Heart left ventricle (tissue), 16 donors: ENCODE data around the gene MDP1. TPM values are rescaled to one million over a fixed set of nuclear protein-coding genes. Genes with fewer than 3 reads are reported as not detected.

Source experiments
- ATAC-seq, 4 donors: fragments of 200-7000 bp; cut with Tn5 transposase; one replicate each; pipeline ENCODE4 v1.9.1; 2020 to 2022; ENCODE audit warnings: moderate library complexity in 4 of 4, mild to moderate bottlenecking in 3 of 4, moderate number of reproducible peaks in 1 of 4
- DNase-seq, 5 donors: peaks; one replicate each; pipeline ENCODE4 v3.0.0-alpha.2; 2020
- H3K27ac ChIP-seq, 12 donors: fragments of 200-600 bp; sonication (generic) in 4 of 12; one replicate each; pipeline versions ENCODE4 v1.5.0 to v1.8.0; 2016 to 2022; ENCODE audit warnings: mild to moderate bottlenecking in 2 of 12
- H3K27me3 ChIP-seq, 9 donors: fragments of 200-600 bp; sonication (generic) in 2 of 9; one replicate each; pipeline versions ENCODE4 v1.5.1 to v1.8.0; 2016 to 2022; ENCODE audit warnings: mild to moderate bottlenecking in 3 of 9
- H3K36me3 ChIP-seq, 9 donors: fragments of 200-600 bp; sonication (generic) in 2 of 9; one replicate each; pipeline versions ENCODE4 v1.5.0 to v1.8.0; 2018 to 2022; ENCODE audit warnings: mild to moderate bottlenecking in 2 of 9
- H3K4me1 ChIP-seq, 12 donors: fragments of 200-600 bp; sonication (generic) in 4 of 12; one replicate each; pipeline versions ENCODE4 v1.5.0 to v1.8.0; 2016 to 2022; ENCODE audit warnings: mild to moderate bottlenecking in 3 of 12
- H3K4me3 ChIP-seq, 12 donors: fragments of 200-600 bp; sonication (generic) in 4 of 12; one replicate each; pipeline versions ENCODE4 v1.5.0 to v1.8.0; 2017 to 2022; ENCODE audit warnings: mild to moderate bottlenecking in 9 of 12, moderate library complexity in 4 of 12
- H3K9me3 ChIP-seq, 12 donors: fragments of 200-600 bp; sonication (generic) in 4 of 12; one replicate each; pipeline versions ENCODE4 v1.5.0 to v1.8.0; 2016 to 2022; ENCODE audit warnings: mild to moderate bottlenecking in 1 of 12
- CTCF ChIP-seq, 12 donors: fragments of 200-600 bp; sonication (generic) in 4 of 12; IDR thresholded peaks; one replicate each; pipeline versions ENCODE4 v1.5.0 to v1.8.0; 2018 to 2022; ENCODE audit warnings: antibody characterized with exemption in 12 of 12, mild to moderate bottlenecking in 5 of 12
- POLR2A ChIP-seq, 2 donors: fragments of 450-650 bp; IDR thresholded peaks; one replicate each; pipeline ENCODE4 v1.6.1; 2017; ENCODE audit warnings: antibody characterized with exemption in 2 of 2, mild to moderate bottlenecking in 2 of 2, moderate library complexity in 2 of 2
- WGBS, 4 donors: extraction: QIAGEN DNeasy Blood & Tissue Kit in 2 of 4; methylation state at CpG; one replicate each; pipeline versions ENCODE4 v1.1.5 to v1.1.7; 2013 to 2018; 5-methylcytosine and 5-hydroxymethylcytosine counted together
- intact Hi-C, 10 donors: fragments of 100-400 bp; cut with DNase I; formaldehyde crosslinking; loops; one replicate each; pipeline versions ENCODE4 v1.11.1 to v1.14.2; 2022
- polyA plus RNA-seq, 2 donors: library from polyadenylated mRNA; stranded (reverse); fragments of 200-250 nt; gene quantifications; one replicate each; pipeline ENCODE4 v1.2.3, GENCODE V29; 2013
- total RNA-seq, 9 donors: library from RNA; depleted of rRNA in 2 of 9; stranded (reverse); fragments of >200 nt in 2 of 9; fragmentation: NEBNext Ultra II Directional in 3 of 9; extraction: Animal tissue kit (Norgen Biotek cat#: 25700) in 3 of 9; gene quantifications; one replicate each; pipeline versions ENCODE4 v1.1.0 to v1.2.4, GENCODE V29; 2016 to 2023
- donor health status: ischemic (EF 13 %, LVEDD 7.1; RV severe dilation, severe dysfunction).
- donor health status: healthy with polysubstance abuse.
- donor health status: DM: no; HTN: yes; CAD: no.
- donor health status: DM: no; HTN: no; CAD: no.
- donor health status: ischemic (EF 25% LVEDD 6.9; RV normal size, moderate dysfunction).
- donor health status: ischemic (EF 25% LVEDD 5.7; RV mildly dilated, moderate dysfunction).
- donor health status: healthy.
- donor health status: DM: yes; HTN: yes; CAD: no.
- donor health status: ischemic (EF 35%, LVEDD 5.7; RV mildly dilated, moderate dysfunction).
- donor health status: nonischemic (EF 11% LVEDD 7.7; RV severe dilation, severe dysfunction).
- donor health status: DM: yes; HTN: yes; CAD: no.
- donor health status: PGD.
- donor health status: ischemic (EF 29% LVEDD 5.4; RV normal size, mild dysfunction).
- donor health status: nonischemic (EF 23%, LVEDD 6.1; RV moderate dilation, normal function).

Gene MDP1
- total and polyA plus RNA-seq, 11 donors = 12.8 to 26.5 (median 16.1) TPM

- intact Hi-C loops = loop anchor here (1.0 to 10.0 kb wide), 10 partner anchors 52 to 194 kb away; partner anchors contain the start of genes DHRS1 (in 2 of the 10) and NOP9 (in 2 of the 10)
- ATAC-seq = peak in 1 of 4 donors; percentile 0
- peaks cover 16 to 57% (median 41%) of the 10 kb centered on the region in 12 donors for H3K4me1 ChIP-seq
These were observed 27.5 kb upstream of the MDP1 start for GRCh38 chr14:24243336-24243836.

GRCh38 chr14:24241829-24242443 is 26.1 kb upstream of the MDP1 start:
- Histone ChIP-seq H3K36me3 (peaks cover 0 to 46% (median 44%) of the 10 kb centered on the region in 9 donors), H3K27ac (peak overlapping the region; percentile 92 to 100 (median 98)), H3K4me1 (peaks cover 16 to 59% (median 42%) of the 10 kb centered on the region in 12 donors), H3K9me3 (no peaks in the 10 kb centered on the region), H3K27me3 (no peaks in the 10 kb centered on the region), H3K4me3 (peak overlapping the region; percentile 42 to 94 (median 72))
- peak; percentile 89 to 95 (median 94) for ATAC-seq
- peak; percentile 92 to 96 (median 95) for DNase-seq
- TF ChIP-seq CTCF (IDR thresholded peaks at IDR 0.05) (peak; percentile 52 to 75 (median 64)), POLR2A (IDR thresholded peaks at IDR 0.05) (no peak)
- WGBS, 4 donors = 2 to 3% (median 2%) methylated on average over 26 to 39 of the region's 39 CpGs
- intact Hi-C loops = loop anchor here (1.0 to 10.0 kb wide), 10 partner anchors 10 to 195 kb away; partner anchors contain the start of genes DHRS1 (in 2 of the 10), NOP9 (in 2 of the 10), CHMP4A (in 1 of the 10) and GMPR2 (in 1 of the 10)

More at GRCh38 chr14:24243336-24243836, 27.5 kb upstream of the MDP1 start:
- Histone ChIP-seq H3K9me3 (no peaks in the 10 kb centered on the region), H3K27me3 (no peaks in the 10 kb centered on the region), H3K27ac (peak overlapping the region; percentile 92 to 100 (median 98)), H3K36me3 (peaks cover 0 to 31% (median 29%) of the 10 kb centered on the region in 9 donors), H3K4me3 (peak overlapping the region; percentile 42 to 94 (median 72))
- no peak for DNase-seq
- 58 to 67% (median 63%) methylated on average over 10 of the region's 10 CpGs for WGBS, 4 donors
- TF ChIP-seq CTCF (IDR thresholded peaks at IDR 0.05) (no peak), POLR2A (IDR thresholded peaks at IDR 0.05) (no peak)

- intact Hi-C loops = loop anchor here in 7 of 10 donors (5.0 to 10.0 kb wide), 3 partner anchors 192 to 197 kb away; no protein-coding TSS in a partner anchor
- H3K36me3 ChIP-seq = peaks cover 0 to 62% (median 60%) of the 10 kb centered on the region in 9 donors
- H3K27ac ChIP-seq = peak overlapping the region in 3 of 12 donors; percentile 52 to 100 (median 99)
- no peaks in the 10 kb centered on the region for H3K9me3 ChIP-seq
- peak overlapping the region in 1 of 12 donors; percentile 5 for H3K4me3 ChIP-seq
- ATAC-seq (no peak), DNase-seq (no peak)
- no peak for TF ChIP-seq POLR2A (IDR thresholded peaks at IDR 0.05)
- no peak for TF ChIP-seq CTCF (IDR thresholded peaks at IDR 0.05)
- H3K4me1 ChIP-seq = peaks cover 16 to 60% (median 44%) of the 10 kb centered on the region in 12 donors
- WGBS, 4 donors = 73 to 93% (median 89%) methylated on average over 7 to 9 of the region's 9 CpGs
- H3K27me3 ChIP-seq = no peaks in the 10 kb centered on the region
These were observed 24.4 kb upstream of the MDP1 start for GRCh38 chr14:24240110-24240918.
